Uterus (tissue), 4 donors: ENCODE measurements around the gene TXK. TPM values are rescaled to one million over a fixed set of nuclear protein-coding genes. Genes with fewer than 3 reads are reported as not detected.

ENCODE experiments used
- DNase-seq, 2 donors: peaks; one replicate each; pipeline ENCODE4 v3.0.0-alpha.2; 2019 to 2020
- H3K27ac ChIP-seq, 2 donors: fragments of 200-600 bp; sonication (generic); 1 replicate in 1 of 2; 2 replicates in 1 of 2; pipeline ENCODE4 v1.5.1; 2016 to 2018
- H3K27me3 ChIP-seq, 2 donors: fragments of 200-600 bp; sonication (generic); one replicate each; pipeline ENCODE4 v1.5.1; 2018 to 2019; ENCODE audit warnings: control low read depth in 1 of 2
- H3K36me3 ChIP-seq, 2 donors: fragments of 200-600 bp; sonication (generic); one replicate each; pipeline ENCODE4 v1.5.1; 2019; ENCODE audit warnings: control low read depth in 1 of 2
- H3K4me1 ChIP-seq, 2 donors: fragments of 200-600 bp; sonication (generic); one replicate each; pipeline ENCODE4 v1.5.1; 2018 to 2019; ENCODE audit warnings: control low read depth in 1 of 2
- H3K4me3 ChIP-seq, 2 donors: fragments of 200-600 bp; sonication (generic); 1 replicate in 1 of 2; 2 replicates in 1 of 2; pipeline ENCODE4 v1.5.1; 2018 to 2019; ENCODE audit warnings: mild to moderate bottlenecking in 1 of 2
- H3K9me3 ChIP-seq, 2 donors: fragments of 200-600 bp; sonication (generic); one replicate each; pipeline ENCODE4 v1.5.1; 2019; ENCODE audit warnings: control low read depth in 1 of 2
- CTCF ChIP-seq, 4 experiments: fragments of 200-600 bp in 2 of 4; fragments of 450-650 bp in 2 of 4; sonication (generic) in 2 of 4; IDR thresholded peaks; one replicate each; pipeline ENCODE4 v1.5.1; 2016 to 2019; ENCODE audit warnings: antibody characterized with exemption in 4 of 4, mild to moderate bottlenecking in 2 of 4, moderate library complexity in 1 of 4
- POLR2A ChIP-seq, 2 donors: fragments of 450-650 bp; IDR thresholded peaks; one replicate each; pipeline ENCODE4 v1.6.1; 2016; ENCODE audit warnings: antibody characterized with exemption in 2 of 2, mild to moderate bottlenecking in 1 of 2, moderate library complexity in 1 of 2
- intact Hi-C: fragments of 100-400 bp; cut with DNase I; formaldehyde crosslinking; loops from one replicate; pipeline ENCODE4 v1.15.1; 2023; ENCODE audit warnings: low total_unique reads
- total RNA-seq, 4 donors: library from RNA; depleted of rRNA in 3 of 4; stranded (reverse); fragments of >200 nt in 3 of 4; gene quantifications; one replicate each; pipeline versions ENCODE4 v1.1.0 to v1.2.4, GENCODE V29; 2014 to 2023
- donor health status: DM: yes; HTN: yes; CAD: no.

Gene TXK
- 1 to 10 TPM in 3 of 4 donors, not detected in 1; 1.3 to 6.4 (median 3.1) TPM for total RNA-seq

GRCh38 chr4:48134081-48134480 is at the start of gene TXK:
Gene TXK (minus strand): TSS chr4:48134250. CDS start chr4:48134170, 80 bp downstream.
- H3K27ac ChIP-seq = no peak within 1 kb of the TSS
- DNase-seq = no peak
- H3K4me3 ChIP-seq = no peak within 1 kb of the TSS

GRCh38 chr4:48180234-48180633 is 46.2 kb upstream of the TXK start:
- TF ChIP-seq POLR2A (IDR thresholded peaks at IDR 0.05) (no peak), CTCF (IDR thresholded peaks at IDR 0.05) (no peak)
- Histone ChIP-seq H3K36me3 (no peaks in the 10 kb centered on the region), H3K4me1 (no peaks in the 10 kb centered on the region), H3K27ac (no peak overlapping the region), H3K4me3 (no peak overlapping the region), H3K27me3 (no peaks in the 10 kb centered on the region), H3K9me3 (no peaks in the 10 kb centered on the region)
- no peak for DNase-seq
- intact Hi-C loops = no loop called here

More at GRCh38 chr4:48134081-48134480, at the start of gene TXK:
- Histone ChIP-seq H3K27me3 (no peaks in the 10 kb centered on the region), H3K4me1 (no peaks in the 10 kb centered on the region), H3K9me3 (no peaks in the 10 kb centered on the region), H3K36me3 (no peaks in the 10 kb centered on the region)
- no peak for TF ChIP-seq CTCF (IDR thresholded peaks at IDR 0.05)
- TF ChIP-seq POLR2A (IDR thresholded peaks at IDR 0.05) = no peak
- intact Hi-C loops = no loop called here

- Histone ChIP-seq H3K9me3 (no peaks in the 10 kb centered on the region), H3K4me1 (no peaks in the 10 kb centered on the region), H3K4me3 (no peak overlapping the region), H3K36me3 (no peaks in the 10 kb centered on the region), H3K27me3 (no peaks in the 10 kb centered on the region), H3K27ac (no peak overlapping the region)
- no peak for DNase-seq
- TF ChIP-seq POLR2A (IDR thresholded peaks at IDR 0.05) = no peak
- TF ChIP-seq CTCF (IDR thresholded peaks at IDR 0.05) = no peak
- intact Hi-C loops = no loop called here
These were observed 44.9 kb upstream of the TXK start for GRCh38 chr4:48178931-48179330.

- H3K4me1 ChIP-seq = no peaks in the 10 kb centered on the region
- H3K27ac ChIP-seq = no peak overlapping the region
- H3K27me3 ChIP-seq = no peaks in the 10 kb centered on the region
- no peak for TF ChIP-seq CTCF (IDR thresholded peaks at IDR 0.05)
- no peak for TF ChIP-seq POLR2A (IDR thresholded peaks at IDR 0.05)
- no peaks in the 10 kb centered on the region for H3K36me3 ChIP-seq
- no peak for DNase-seq
- intact Hi-C loops = no loop called here
- no peak overlapping the region for H3K4me3 ChIP-seq
- no peaks in the 10 kb centered on the region for H3K9me3 ChIP-seq
These were observed 41.8 kb upstream of the TXK start for GRCh38 chr4:48175806-48176205.

GRCh38 chr4:48175328-48175727 is 41.3 kb upstream of the TXK start:
- H3K27me3 ChIP-seq = no peaks in the 10 kb centered on the region
- DNase-seq = no peak
- H3K4me1 ChIP-seq = no peaks in the 10 kb centered on the region
- no peak overlapping the region for H3K4me3 ChIP-seq
- intact Hi-C loops = no loop called here
- no peak for TF ChIP-seq CTCF (IDR thresholded peaks at IDR 0.05)
- TF ChIP-seq POLR2A (IDR thresholded peaks at IDR 0.05) = no peak
- H3K9me3 ChIP-seq = no peaks in the 10 kb centered on the region
- H3K36me3 ChIP-seq = no peaks in the 10 kb centered on the region
- no peak overlapping the region for H3K27ac ChIP-seq
